ENCODE results near the gene IDUA.

Gene IDUA

DNA sequence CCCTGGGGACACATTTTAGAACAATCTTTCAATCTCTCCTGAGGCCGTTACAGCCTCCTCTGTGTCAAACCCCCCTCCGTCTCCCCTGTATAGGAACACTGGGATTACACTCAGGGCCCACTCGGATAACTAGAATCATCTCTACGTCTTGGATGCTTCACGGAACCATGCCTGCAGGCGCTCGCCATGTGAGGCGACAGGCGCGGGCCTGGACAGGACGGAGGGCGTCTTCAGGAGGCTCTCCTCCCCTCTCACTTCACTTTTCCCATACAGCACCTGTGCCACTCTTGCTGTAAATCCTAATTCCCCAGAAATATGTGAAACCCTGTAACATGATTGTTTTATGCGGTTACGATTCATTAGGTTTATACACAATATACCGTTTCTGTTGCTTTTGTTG is 4.0 kb upstream of the IDUA start:
- H3K4me3 ChIP-seq (ENCODE audit: low read length), result no peak overlapping the region
- H3K4me2 ChIP-seq (ENCODE audit: low read depth, low read length), result no peak overlapping the region
- no peak overlapping the region for H3K27ac ChIP-seq (ENCODE audit: low read length)
- H3K9me2 ChIP-seq (replicated peaks; ENCODE audit: insufficient read depth, low read length), result no peaks in the 10 kb centered on the region
- H4K20me1 ChIP-seq (ENCODE audit: insufficient read depth, low read length), result no peaks in the 10 kb centered on the region
- no peaks in the 10 kb centered on the region for H3F3A ChIP-seq (ENCODE audit: insufficient read depth, low read length)
- H3K27me3 ChIP-seq (replicated peaks; ENCODE audit: insufficient read depth, low read length), result no peaks in the 10 kb centered on the region
- H2AFZ ChIP-seq (ENCODE audit: low read length), result no peak overlapping the region
- no peak overlapping the region for H3K9ac ChIP-seq (ENCODE audit: low read length)
- H3K79me2 ChIP-seq (ENCODE audit: low read length), result no peaks in the 10 kb centered on the region
- H3K36me3 ChIP-seq (replicated peaks; ENCODE audit: insufficient read depth, low read length), result no peaks in the 10 kb centered on the region
- DNase-seq, result no peak
- no peak for TF ChIP-seq EZH2 (optimal IDR thresholded peaks at IDR 0.05; ENCODE audit: low read depth, low read length)
- TF ChIP-seq, protein P1, sequence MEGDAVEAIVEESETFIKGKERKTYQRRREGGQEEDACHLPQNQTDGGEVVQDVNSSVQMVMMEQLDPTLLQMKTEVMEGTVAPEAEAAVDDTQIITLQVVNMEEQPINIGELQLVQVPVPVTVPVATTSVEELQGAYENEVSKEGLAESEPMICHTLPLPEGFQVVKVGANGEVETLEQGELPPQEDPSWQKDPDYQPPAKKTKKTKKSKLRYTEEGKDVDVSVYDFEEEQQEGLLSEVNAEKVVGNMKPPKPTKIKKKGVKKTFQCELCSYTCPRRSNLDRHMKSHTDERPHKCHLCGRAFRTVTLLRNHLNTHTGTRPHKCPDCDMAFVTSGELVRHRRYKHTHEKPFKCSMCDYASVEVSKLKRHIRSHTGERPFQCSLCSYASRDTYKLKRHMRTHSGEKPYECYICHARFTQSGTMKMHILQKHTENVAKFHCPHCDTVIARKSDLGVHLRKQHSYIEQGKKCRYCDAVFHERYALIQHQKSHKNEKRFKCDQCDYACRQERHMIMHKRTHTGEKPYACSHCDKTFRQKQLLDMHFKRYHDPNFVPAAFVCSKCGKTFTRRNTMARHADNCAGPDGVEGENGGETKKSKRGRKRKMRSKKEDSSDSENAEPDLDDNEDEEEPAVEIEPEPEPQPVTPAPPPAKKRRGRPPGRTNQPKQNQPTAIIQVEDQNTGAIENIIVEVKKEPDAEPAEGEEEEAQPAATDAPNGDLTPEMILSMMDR (IDR thresholded peaks at IDR 0.05; ENCODE audit: low read length), result no peak
- no peak for TF ChIP-seq EZH2phosphoT487 (IDR thresholded peaks at IDR 0.05; ENCODE audit: low read length)
- no peaks in the 10 kb centered on the region for H3K4me1 ChIP-seq (ENCODE audit: low read length)
- no peaks in the 10 kb centered on the region for H3K9me3 ChIP-seq (replicated peaks; ENCODE audit: insufficient read depth, low read length)

DNA sequence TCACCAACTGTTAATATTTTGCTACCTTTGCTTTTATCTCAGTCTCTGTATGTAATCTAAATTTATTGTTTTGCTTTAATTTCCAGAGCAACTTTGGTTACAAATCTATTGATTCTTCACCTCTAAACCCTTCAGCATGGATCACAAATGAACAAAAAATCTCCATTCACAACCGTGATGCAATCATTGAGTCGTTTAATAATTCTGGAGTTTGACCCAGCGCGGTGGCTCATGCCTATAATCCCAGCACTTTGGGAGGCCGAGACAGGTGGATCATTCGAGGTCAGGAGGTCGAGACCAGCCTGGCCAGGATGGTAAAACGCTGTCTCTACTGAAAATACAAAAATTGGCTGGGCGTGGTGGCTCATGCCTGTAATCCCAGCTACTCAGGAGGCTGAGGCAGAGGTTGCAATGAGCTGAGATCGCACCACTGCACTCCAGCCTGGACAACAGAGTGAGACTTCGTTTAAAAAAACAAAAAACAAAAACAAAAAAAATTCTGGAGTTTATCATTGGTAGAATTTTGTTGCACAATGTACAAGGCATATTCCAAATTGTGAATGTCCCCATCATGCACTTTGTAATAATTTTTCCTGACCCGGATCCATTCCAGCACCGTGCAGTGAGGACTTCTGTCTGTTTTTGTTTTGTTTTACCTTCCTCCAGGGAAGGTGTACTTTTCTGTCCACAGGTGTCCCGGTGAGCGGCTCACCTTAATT is 2.3 kb upstream of the IDUA start:
- Histone ChIP-seq H3K9ac (ENCODE audit: low read length) (no peak overlapping the region), H2AFZ (ENCODE audit: low read length) (no peak overlapping the region), H3F3A (ENCODE audit: insufficient read depth, low read length) (no peaks in the 10 kb centered on the region), H3K4me2 (ENCODE audit: low read depth, low read length) (no peak overlapping the region), H3K4me1 (ENCODE audit: low read length) (no peaks in the 10 kb centered on the region), H3K27me3 (replicated peaks; ENCODE audit: insufficient read depth, low read length) (no peaks in the 10 kb centered on the region), H4K20me1 (ENCODE audit: insufficient read depth, low read length) (no peaks in the 10 kb centered on the region), H3K9me2 (replicated peaks; ENCODE audit: insufficient read depth, low read length) (no peaks in the 10 kb centered on the region), H3K27ac (ENCODE audit: low read length) (no peak overlapping the region), H3K4me3 (ENCODE audit: low read length) (no peak overlapping the region), H3K79me2 (ENCODE audit: low read length) (no peaks in the 10 kb centered on the region), H3K36me3 (replicated peaks; ENCODE audit: insufficient read depth, low read length) (no peaks in the 10 kb centered on the region), H3K9me3 (replicated peaks; ENCODE audit: insufficient read depth, low read length) (no peaks in the 10 kb centered on the region)
- no peak for TF ChIP-seq EZH2phosphoT487 (IDR thresholded peaks at IDR 0.05; ENCODE audit: low read length)
- TF ChIP-seq, protein P1 (IDR thresholded peaks at IDR 0.05; ENCODE audit: low read length), result no peak
- TF ChIP-seq EZH2 (optimal IDR thresholded peaks at IDR 0.05; ENCODE audit: low read depth, low read length), result no peak
- no peak for DNase-seq

DNA sequence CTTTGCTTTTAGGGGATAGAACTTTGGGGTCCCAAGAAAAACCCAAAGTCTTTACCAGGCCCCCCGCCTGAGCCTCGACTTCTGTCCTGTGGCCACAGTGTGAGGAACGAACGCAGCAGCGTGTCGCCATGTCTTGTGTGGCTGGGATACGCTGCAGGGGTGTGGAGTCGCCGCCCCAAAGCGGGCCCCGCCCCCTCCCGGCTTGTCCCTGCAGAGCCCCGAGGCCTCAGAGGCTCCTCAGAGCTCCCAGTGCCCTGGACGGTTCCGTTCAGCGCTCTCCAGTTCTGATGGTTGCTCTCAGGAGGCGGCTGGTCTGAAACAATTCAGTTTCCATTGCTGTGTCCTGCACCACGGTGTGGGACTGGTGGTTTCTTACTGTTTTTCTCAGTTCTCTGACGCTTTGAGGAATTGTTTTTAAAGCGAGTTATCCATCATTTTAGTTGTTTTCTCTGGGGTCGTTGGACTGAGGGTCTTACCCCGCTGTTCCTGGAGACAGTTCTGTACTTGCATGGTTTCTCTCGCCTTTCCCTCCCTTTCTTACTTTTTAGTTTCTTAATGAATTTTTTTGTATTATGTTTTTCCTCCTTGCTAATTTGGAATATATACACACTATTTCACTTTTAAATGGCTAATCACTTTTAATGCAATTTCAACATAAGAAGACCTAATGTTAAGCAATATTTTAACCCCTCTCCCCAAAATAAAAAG is 1.6 kb upstream of the IDUA start:
- Histone ChIP-seq H3K36me3 (replicated peaks; ENCODE audit: insufficient read depth, low read length) (no peaks in the 10 kb centered on the region), H3K9me3 (replicated peaks; ENCODE audit: insufficient read depth, low read length) (no peaks in the 10 kb centered on the region), H4K20me1 (ENCODE audit: insufficient read depth, low read length) (no peaks in the 10 kb centered on the region), H3K27me3 (replicated peaks; ENCODE audit: insufficient read depth, low read length) (no peaks in the 10 kb centered on the region), H3K79me2 (ENCODE audit: low read length) (no peaks in the 10 kb centered on the region), H2AFZ (ENCODE audit: low read length) (no peak overlapping the region), H3K27ac (ENCODE audit: low read length) (no peak overlapping the region), H3F3A (ENCODE audit: insufficient read depth, low read length) (no peaks in the 10 kb centered on the region), H3K9me2 (replicated peaks; ENCODE audit: insufficient read depth, low read length) (no peaks in the 10 kb centered on the region), H3K4me3 (ENCODE audit: low read length) (no peak overlapping the region), H3K9ac (ENCODE audit: low read length) (no peak overlapping the region), H3K4me1 (ENCODE audit: low read length) (no peaks in the 10 kb centered on the region), H3K4me2 (ENCODE audit: low read depth, low read length) (no peak overlapping the region)
- TF ChIP-seq EZH2 (optimal IDR thresholded peaks at IDR 0.05; ENCODE audit: low read depth, low read length) (no peak), EZH2phosphoT487 (IDR thresholded peaks at IDR 0.05; ENCODE audit: low read length) (no peak)
- TF ChIP-seq, protein P1 (IDR thresholded peaks at IDR 0.05; ENCODE audit: low read length), result no peak
- DNase-seq, result no peak
